Right atrium auricular region (tissue), 2 donors: Measurements from ENCODE around the gene ADGRD2. TPM values are rescaled to one million over a fixed set of nuclear protein-coding genes. Genes with fewer than 3 reads are reported as not detected.

Experiments used
- DNase-seq: peaks from one replicate; pipeline ENCODE4 v3.0.0-alpha.2; 2019; ENCODE audit warnings: low spot score
- H3K27ac ChIP-seq, 2 donors: fragments of 200-600 bp; sonication (generic); 1 replicate in 1 of 2; 2 replicates in 1 of 2; pipeline ENCODE4 v1.5.1; 2016 to 2019
- H3K27me3 ChIP-seq, 2 donors: fragments of 200-600 bp; sonication (generic); one replicate each; pipeline versions ENCODE4 v1.5.1 to v1.6.0; 2017 to 2019
- H3K36me3 ChIP-seq: fragments of 200-600 bp; sonication (generic); one replicate; pipeline ENCODE4 v1.5.1; 2016
- H3K4me1 ChIP-seq, 2 donors: fragments of 200-600 bp; sonication (generic); one replicate each; pipeline versions ENCODE4 v1.5.1 to v1.6.0; 2017 to 2019
- H3K4me3 ChIP-seq, 2 donors: fragments of 200-600 bp; sonication (generic); 1 replicate in 1 of 2; 2 replicates in 1 of 2; pipeline ENCODE4 v1.5.1; 2017 to 2019; ENCODE audit warnings: mild to moderate bottlenecking in 1 of 2, moderate library complexity in 1 of 2
- H3K9me3 ChIP-seq, 2 donors: fragments of 200-600 bp; sonication (generic); one replicate each; pipeline ENCODE4 v1.5.1; 2019
- CTCF ChIP-seq, 2 donors: fragments of 200-600 bp; sonication (generic); IDR thresholded peaks; one replicate each; pipeline ENCODE4 v1.5.1; 2019; ENCODE audit warnings: antibody characterized with exemption in 2 of 2
- total RNA-seq, 2 donors: library from RNA; depleted of rRNA; stranded (reverse); fragments of >200 nt; gene quantifications; one replicate each; pipeline ENCODE4 v1.1.0, GENCODE V29; 2016

Gene ADGRD2
- not detected for total RNA-seq

DNA sequence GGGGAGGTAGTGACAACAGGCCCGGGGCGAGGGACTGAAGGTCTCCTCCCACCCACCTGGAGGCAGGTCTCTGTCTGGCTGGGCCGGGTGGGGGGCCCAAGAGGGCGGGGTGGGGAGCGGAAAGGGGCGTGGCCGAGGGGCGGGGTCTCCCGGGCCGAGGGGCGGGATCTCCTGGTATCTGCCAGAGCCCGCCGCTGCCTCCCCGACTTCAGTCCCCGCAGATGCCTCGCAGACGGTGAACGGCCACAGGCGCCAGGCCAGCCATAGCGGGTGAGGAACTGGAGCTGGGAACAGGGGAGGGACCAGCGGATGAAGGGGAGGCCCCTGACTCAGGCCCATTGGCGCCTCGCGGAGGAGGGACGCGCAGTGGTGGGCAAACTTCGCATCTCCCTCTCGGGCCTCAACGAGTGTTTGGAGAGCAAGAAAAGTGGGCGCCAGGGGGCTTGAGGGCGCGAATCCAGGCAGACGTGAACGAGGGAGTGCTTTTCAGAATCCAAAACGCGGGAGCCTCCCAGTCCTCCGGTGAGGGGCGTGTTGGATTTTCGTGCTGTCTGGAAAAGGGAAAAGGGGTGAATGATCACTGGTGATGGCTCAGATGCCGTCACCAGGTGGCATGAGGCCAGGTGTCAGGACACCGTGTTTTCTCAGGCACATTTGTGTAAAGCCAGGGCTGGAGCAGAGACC lies at the start of gene ADGRD2:
ADGRD2 (plus strand) TSS at position 211 of the 684 bp plus-strand sequence. CDS start 1,216 bp downstream, outside the sequence.
- no peak within 1 kb of the TSS for H3K27ac ChIP-seq
- peak within 1 kb of the TSS in 1 of 2 donors; percentile 26 for H3K4me3 ChIP-seq
- no peaks in the 10 kb centered on the region for H3K36me3 ChIP-seq
- no peak for TF ChIP-seq CTCF (IDR thresholded peaks at IDR 0.05)
- peaks cover 0 to 18% of the 10 kb centered on the region in 2 donors for H3K27me3 ChIP-seq
- peaks cover 0 to 23% of the 10 kb centered on the region in 2 donors for H3K4me1 ChIP-seq
- DNase-seq: no peak
- H3K9me3 ChIP-seq: no peaks in the 10 kb centered on the region

- DNase-seq: no peak
- H3K9me3 ChIP-seq: no peaks in the 10 kb centered on the region
- no peak overlapping the region for H3K27ac ChIP-seq
- H3K36me3 ChIP-seq: peaks cover 40% of the 10 kb centered on the region
- H3K4me1 ChIP-seq: peaks cover 0 to 21% of the 10 kb centered on the region in 2 donors
- H3K4me3 ChIP-seq: no peak overlapping the region
- H3K27me3 ChIP-seq: no peaks in the 10 kb centered on the region
- TF ChIP-seq CTCF (IDR thresholded peaks at IDR 0.05): no peak
Measured at GRCh38 chr9:124403246-124403645, 47.0 kb upstream of the ADGRD2 start.

DNA sequence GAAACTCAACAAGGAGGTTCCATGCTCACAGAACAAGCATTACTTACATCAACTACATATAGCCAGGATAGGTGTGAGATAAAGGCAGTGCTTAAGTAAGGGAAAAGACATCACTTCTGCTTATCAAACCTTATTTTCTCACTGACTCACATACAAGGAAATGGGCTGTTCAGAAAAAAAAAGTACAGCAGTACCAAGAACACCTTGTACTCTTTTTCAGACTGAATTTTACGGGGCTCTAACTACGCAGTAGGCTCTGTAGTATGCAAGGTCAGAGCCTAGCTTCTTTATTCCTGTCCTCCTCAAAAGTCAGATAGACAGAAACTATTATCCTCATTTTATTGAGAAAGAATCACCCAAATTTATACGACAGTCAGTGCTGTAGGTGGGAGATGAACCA lies 40.8 kb upstream of the ADGRD2 start:
- Histone ChIP-seq H3K4me3 (no peak overlapping the region), H3K4me1 (peaks cover 0 to 6% of the 10 kb centered on the region in 2 donors), H3K9me3 (no peaks in the 10 kb centered on the region), H3K36me3 (peaks cover 78% of the 10 kb centered on the region), H3K27me3 (no peaks in the 10 kb centered on the region), H3K27ac (no peak overlapping the region)
- no peak for TF ChIP-seq CTCF (IDR thresholded peaks at IDR 0.05)
- no peak for DNase-seq

GRCh38 chr9:124410321-124410913 lies 39.8 kb upstream of the ADGRD2 start:
- no peak overlapping the region for H3K4me3 ChIP-seq
- no peak overlapping the region for H3K27ac ChIP-seq
- DNase-seq: no peak
- no peaks in the 10 kb centered on the region for H3K9me3 ChIP-seq
- peaks cover 0 to 10% of the 10 kb centered on the region in 2 donors for H3K4me1 ChIP-seq
- peak in 1 of 2 donors; percentile 42 for TF ChIP-seq CTCF (IDR thresholded peaks at IDR 0.05)
- no peaks in the 10 kb centered on the region for H3K27me3 ChIP-seq
- peaks cover 72% of the 10 kb centered on the region for H3K36me3 ChIP-seq

DNA sequence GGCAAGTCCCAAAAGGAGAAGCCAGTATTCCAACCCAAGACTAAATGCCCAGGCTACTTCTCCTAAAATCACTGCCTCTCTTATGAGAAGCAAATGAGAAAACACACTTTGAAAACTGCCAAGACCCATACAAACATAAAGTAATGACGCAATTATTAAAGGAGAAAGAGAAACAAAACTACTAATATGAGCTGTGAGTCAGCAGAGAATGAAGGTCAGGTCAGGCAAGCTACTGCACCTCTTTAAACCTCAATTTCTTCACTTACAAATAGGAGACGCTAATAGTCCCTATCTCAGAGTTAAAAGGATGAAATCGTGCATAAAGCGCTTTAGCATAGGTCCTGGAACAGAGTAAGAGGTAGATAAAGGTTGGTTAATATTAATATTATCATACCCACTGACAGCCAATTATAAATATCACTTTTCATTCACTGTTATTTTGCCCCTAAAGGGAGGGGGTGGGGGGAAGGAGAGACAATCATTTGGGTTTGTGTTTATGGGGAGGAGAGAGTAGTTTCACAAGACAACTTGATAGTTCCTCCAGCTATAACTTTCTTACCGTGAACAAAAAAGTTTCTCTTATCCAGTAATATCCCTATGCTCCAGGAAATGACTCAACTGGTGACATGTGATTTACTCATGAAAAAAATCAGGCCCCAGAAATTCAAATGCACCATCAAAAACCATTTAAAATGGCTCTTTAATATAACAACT lies 38.6 kb upstream of the ADGRD2 start:
- TF ChIP-seq CTCF (IDR thresholded peaks at IDR 0.05): no peak
- H3K27ac ChIP-seq: no peak overlapping the region
- no peak overlapping the region for H3K4me3 ChIP-seq
- no peaks in the 10 kb centered on the region for H3K9me3 ChIP-seq
- peaks cover 63% of the 10 kb centered on the region for H3K36me3 ChIP-seq
- H3K27me3 ChIP-seq: no peaks in the 10 kb centered on the region
- peaks cover 0 to 10% of the 10 kb centered on the region in 2 donors for H3K4me1 ChIP-seq
- no peak for DNase-seq
